ENCODE measurements around the gene PDCL2. TPM values are rescaled to one million over a fixed set of nuclear protein-coding genes. Genes with fewer than 3 reads are reported as not detected.
"Not testable (repeated sequence)": the region's sequence is repeated elsewhere in the genome, so short reads cannot be mapped to it uniquely, and the experiment has no call there.

Gene PDCL2
- total RNA-seq, 1 donor from 2014 or later, result not detected

DNA sequence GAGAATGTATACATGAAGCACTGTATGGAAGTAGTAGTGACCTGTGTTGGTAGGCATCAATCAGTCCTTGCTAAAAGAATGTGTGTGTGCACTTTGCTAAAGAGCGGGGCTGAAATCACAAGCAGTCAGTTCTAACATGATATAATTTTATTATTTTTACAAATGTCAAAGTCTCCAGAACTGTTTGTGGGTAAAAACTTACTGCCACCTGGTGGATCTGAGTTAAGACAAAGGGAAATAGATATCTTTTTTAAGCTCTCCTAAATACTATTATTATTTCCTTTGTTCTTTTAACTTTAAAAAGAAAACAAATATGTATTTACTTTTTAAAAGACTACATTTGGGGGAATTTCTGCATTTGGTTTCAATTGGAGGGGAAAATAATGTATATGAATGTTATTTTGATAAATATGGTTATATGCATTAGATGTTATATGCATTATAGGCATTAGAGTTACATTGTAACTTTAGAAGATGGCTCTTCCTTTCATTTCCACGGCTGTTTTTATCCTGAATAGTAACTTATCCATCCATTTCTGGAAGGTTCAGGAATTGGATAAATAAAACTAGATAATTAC lies 37.5 kb downstream of the PDCL2 start:
- H3K4me3 Mint-ChIP-seq (ENCODE audit: unreplicated experiment), result no peak overlapping the region
- no peaks in the 10 kb centered on the region for H3K36me3 Mint-ChIP-seq (ENCODE audit: unreplicated experiment)
- H3K27ac Mint-ChIP-seq (ENCODE audit: unreplicated experiment), result no peak overlapping the region
- TF ChIP-seq, protein P1, sequence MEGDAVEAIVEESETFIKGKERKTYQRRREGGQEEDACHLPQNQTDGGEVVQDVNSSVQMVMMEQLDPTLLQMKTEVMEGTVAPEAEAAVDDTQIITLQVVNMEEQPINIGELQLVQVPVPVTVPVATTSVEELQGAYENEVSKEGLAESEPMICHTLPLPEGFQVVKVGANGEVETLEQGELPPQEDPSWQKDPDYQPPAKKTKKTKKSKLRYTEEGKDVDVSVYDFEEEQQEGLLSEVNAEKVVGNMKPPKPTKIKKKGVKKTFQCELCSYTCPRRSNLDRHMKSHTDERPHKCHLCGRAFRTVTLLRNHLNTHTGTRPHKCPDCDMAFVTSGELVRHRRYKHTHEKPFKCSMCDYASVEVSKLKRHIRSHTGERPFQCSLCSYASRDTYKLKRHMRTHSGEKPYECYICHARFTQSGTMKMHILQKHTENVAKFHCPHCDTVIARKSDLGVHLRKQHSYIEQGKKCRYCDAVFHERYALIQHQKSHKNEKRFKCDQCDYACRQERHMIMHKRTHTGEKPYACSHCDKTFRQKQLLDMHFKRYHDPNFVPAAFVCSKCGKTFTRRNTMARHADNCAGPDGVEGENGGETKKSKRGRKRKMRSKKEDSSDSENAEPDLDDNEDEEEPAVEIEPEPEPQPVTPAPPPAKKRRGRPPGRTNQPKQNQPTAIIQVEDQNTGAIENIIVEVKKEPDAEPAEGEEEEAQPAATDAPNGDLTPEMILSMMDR (IDR thresholded peaks at IDR 0.05), result peak; percentile 65
- no peak for DNase-seq (ENCODE audit: extremely low spot score, unreplicated experiment)
- H3K4me1 Mint-ChIP-seq (ENCODE audit: unreplicated experiment), result no peaks in the 10 kb centered on the region
- no peaks in the 10 kb centered on the region for H3K9me3 Mint-ChIP-seq (ENCODE audit: unreplicated experiment)
- H3K27me3 Mint-ChIP-seq (ENCODE audit: unreplicated experiment), result peaks cover 10% of the 10 kb centered on the region

GRCh38 chr4:55553441-55554201 lies 38.4 kb downstream of the PDCL2 start:
- Mint-ChIP-seq H3K9me3 (ENCODE audit: unreplicated experiment) (no peaks in the 10 kb centered on the region), H3K36me3 (ENCODE audit: unreplicated experiment) (no peaks in the 10 kb centered on the region), H3K27ac (ENCODE audit: unreplicated experiment) (no peak overlapping the region), H3K4me3 (ENCODE audit: unreplicated experiment) (no peak overlapping the region), H3K27me3 (ENCODE audit: unreplicated experiment) (peaks cover 4% of the 10 kb centered on the region), H3K4me1 (ENCODE audit: unreplicated experiment) (no peaks in the 10 kb centered on the region)
- TF ChIP-seq, protein P1 (IDR thresholded peaks at IDR 0.05), result no peak
- no peak for DNase-seq (ENCODE audit: extremely low spot score, unreplicated experiment)

GRCh38 chr4:55551964-55552363 lies 40.1 kb downstream of the PDCL2 start:
- H3K27me3 Mint-ChIP-seq (ENCODE audit: unreplicated experiment); H3K27ac Mint-ChIP-seq (ENCODE audit: unreplicated experiment); H3K36me3 Mint-ChIP-seq (ENCODE audit: unreplicated experiment); H3K4me1 Mint-ChIP-seq (ENCODE audit: unreplicated experiment); H3K4me3 Mint-ChIP-seq (ENCODE audit: unreplicated experiment); DNase-seq (ENCODE audit: extremely low spot score, unreplicated experiment); H3K9me3 Mint-ChIP-seq (ENCODE audit: unreplicated experiment): not testable (repeated sequence)

GRCh38 chr4:55549888-55550287 lies 42.2 kb downstream of the PDCL2 start:
- DNase-seq (ENCODE audit: extremely low spot score, unreplicated experiment), result no peak
- Mint-ChIP-seq H3K27me3 (ENCODE audit: unreplicated experiment) (no peaks in the 10 kb centered on the region), H3K4me1 (ENCODE audit: unreplicated experiment) (peaks cover 13% of the 10 kb centered on the region), H3K4me3 (ENCODE audit: unreplicated experiment) (no peak overlapping the region), H3K27ac (ENCODE audit: unreplicated experiment) (no peak overlapping the region), H3K36me3 (ENCODE audit: unreplicated experiment) (no peaks in the 10 kb centered on the region), H3K9me3 (ENCODE audit: unreplicated experiment) (no peaks in the 10 kb centered on the region)
- TF ChIP-seq, protein P1 (IDR thresholded peaks at IDR 0.05), result no peak

GRCh38 chr4:55547918-55548317 lies 44.1 kb downstream of the PDCL2 start:
- Mint-ChIP-seq H3K9me3 (ENCODE audit: unreplicated experiment) (no peaks in the 10 kb centered on the region), H3K36me3 (ENCODE audit: unreplicated experiment) (no peaks in the 10 kb centered on the region), H3K27me3 (ENCODE audit: unreplicated experiment) (no peaks in the 10 kb centered on the region), H3K27ac (ENCODE audit: unreplicated experiment) (peak overlapping the region; percentile 95), H3K4me3 (ENCODE audit: unreplicated experiment) (peak overlapping the region; percentile 96), H3K4me1 (ENCODE audit: unreplicated experiment) (peaks cover 32% of the 10 kb centered on the region)
- TF ChIP-seq, protein P1 (IDR thresholded peaks at IDR 0.05), result no peak
- no peak for DNase-seq (ENCODE audit: extremely low spot score, unreplicated experiment)

All from osteocyte (in vitro differentiated cells).